Caco-2 (cell line): ENCODE results near the gene ZBTB16. TPM values are rescaled to one million over a fixed set of nuclear protein-coding genes. Genes with fewer than 3 reads are reported as not detected.

Experiments used
- BruUV-seq: library from RNA; stranded (reverse); fragments of 400-500 nt; replicated peaks from 2 replicates; lab custom pipeline; 2021; lab: Mats Ljungman, UMichigan
- CTCF ChIA-PET: fragments of 300-600 bp; sonication (Branson Sonifier 250); formaldehyde crosslinking; loops from one replicate; lab custom pipeline; 2022; ENCODE audit warnings: antibody characterized with exemption; lab: Charles Lee
- POLR2A ChIA-PET: fragments of 300-600 bp; sonication (Branson Sonifier 250); formaldehyde crosslinking; loops from one replicate; lab custom pipeline; 2022; ENCODE audit warnings: antibody characterized with exemption; lab: Charles Lee
- DNase-seq, 2 experiments: peaks; one replicate each; pipeline versions ENCODE4 v3.0.0 to v3.0.0-alpha.2; 2020 to 2022
- H3K27me3 ChIP-seq: replicated peaks from 2 replicates; pipeline ENCODE4 v1.6.0; 2011; ENCODE audit warnings: low read length; ENCODE audit not compliant: control insufficient read depth, insufficient read depth
- H3K36me3 ChIP-seq: 2 replicates; pipeline ENCODE4 v1.5.1; 2011; ENCODE audit warnings: low read length; ENCODE audit not compliant: control insufficient read depth, insufficient read depth
- H3K4me1 ChIP-seq: fragments of 250-450 bp; sonication (Bioruptor Pico); 2 replicates; pipeline ENCODE4 v1.5.1; 2020; ENCODE audit warnings: mild to moderate bottlenecking
- H3K4me3 ChIP-seq: 2 replicates; pipeline ENCODE4 v1.5.1; 2011; ENCODE audit warnings: low read depth, mild to moderate bottlenecking, control low read depth, low read length
- H3K9me3 ChIP-seq: fragments of 250-450 bp; sonication (Bioruptor Pico); 2 replicates; pipeline ENCODE4 v1.5.1; 2020; ENCODE audit warnings: mild to moderate bottlenecking, moderate library complexity
- H3K27ac Mint-ChIP-seq: one replicate; pipeline ENCODE4 v1.8.0; 2022; ENCODE audit warnings: mixed read lengths; ENCODE audit not compliant: unreplicated experiment
- H3K27me3 Mint-ChIP-seq: one replicate; pipeline ENCODE4 v1.8.0; 2022; ENCODE audit warnings: mixed read lengths; ENCODE audit not compliant: insufficient read depth, unreplicated experiment
- H3K36me3 Mint-ChIP-seq: one replicate; pipeline ENCODE4 v1.8.0; 2022; ENCODE audit warnings: mild to moderate bottlenecking, mixed read lengths; ENCODE audit not compliant: insufficient read depth, unreplicated experiment
- H3K4me1 Mint-ChIP-seq: one replicate; pipeline ENCODE4 v1.8.0; 2022; ENCODE audit warnings: low read depth, mixed read lengths; ENCODE audit not compliant: unreplicated experiment
- H3K4me3 Mint-ChIP-seq: one replicate; pipeline ENCODE4 v1.8.0; 2022; ENCODE audit warnings: mild to moderate bottlenecking, moderate library complexity, mixed read lengths; ENCODE audit not compliant: unreplicated experiment
- H3K9me3 Mint-ChIP-seq: one replicate; pipeline ENCODE4 v1.8.0; 2022; ENCODE audit warnings: mixed read lengths; ENCODE audit not compliant: unreplicated experiment
- intact Hi-C: fragments of 100-400 bp; cut with micrococcal nuclease; formaldehyde crosslinking; loops from one replicate; pipeline ENCODE4 v1.10.0; 2022; ENCODE audit not compliant: unreplicated experiment
- total RNA-seq: library from RNA; stranded (reverse); gene quantifications from 2 replicates; pipeline ENCODE4 v1.2.3, GENCODE V29; 2022
- TF ChIP-seq, protein P1 (sequence below), 2 experiments: fragments of 200-600 bp in 1 of 2; IDR thresholded peaks; 1 replicate in 1 of 2; 2 replicates in 1 of 2; pipeline versions ENCODE4 v1.5.1 to v1.8.0; 2011 to 2022; ENCODE audit warnings: antibody characterized with exemption in 1 of 2, control low read depth in 1 of 2, inconsistent platforms in 1 of 2, low read depth in 1 of 2, low read length in 1 of 2, mild to moderate bottlenecking in 1 of 2, moderate library complexity in 1 of 2; ENCODE audit not compliant: insufficient read depth in 1 of 2, severe bottlenecking in 1 of 2, unreplicated experiment in 1 of 2

Gene ZBTB16
- total RNA-seq, 1 experiment from 2014 or later: 12.7 TPM

DNA sequence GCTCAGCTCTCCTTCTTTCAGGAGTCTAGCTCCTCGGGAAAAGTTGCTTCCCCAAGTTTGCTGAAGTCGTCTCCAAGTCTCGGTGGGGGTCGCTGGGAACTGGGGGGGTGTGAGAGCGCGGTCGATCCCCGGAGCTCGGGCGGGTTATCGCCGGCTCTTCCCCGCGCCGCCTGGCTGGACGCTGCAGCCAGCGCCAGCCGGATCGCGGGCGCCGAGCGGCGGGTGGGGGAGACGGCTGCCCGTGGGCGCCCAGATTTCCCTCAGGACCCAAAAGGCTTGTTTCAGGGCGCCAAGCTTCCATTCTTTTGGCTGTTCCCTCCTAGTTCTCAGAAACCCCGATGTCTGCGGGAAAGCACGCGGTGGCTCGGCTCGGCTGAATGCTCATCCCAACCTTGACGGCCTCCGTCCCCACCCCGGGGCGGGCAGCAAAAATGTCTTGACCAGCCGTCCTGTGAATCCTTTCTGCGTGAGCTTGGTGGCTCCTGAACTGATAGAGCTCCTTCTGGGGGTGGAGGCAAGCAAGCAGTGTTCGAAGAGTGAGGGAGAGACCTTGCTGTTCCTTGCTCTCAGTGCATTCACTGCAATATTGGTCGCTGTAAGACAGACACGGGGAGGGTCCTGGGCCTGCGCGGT is 1.7 kb downstream of the ZBTB16 start:
- intact Hi-C loops: loop anchor here (1.0 kb wide), 1 partner anchor 54 kb away; no protein-coding TSS in a partner anchor
- POLR2A ChIA-PET: no interaction called here

DNA sequence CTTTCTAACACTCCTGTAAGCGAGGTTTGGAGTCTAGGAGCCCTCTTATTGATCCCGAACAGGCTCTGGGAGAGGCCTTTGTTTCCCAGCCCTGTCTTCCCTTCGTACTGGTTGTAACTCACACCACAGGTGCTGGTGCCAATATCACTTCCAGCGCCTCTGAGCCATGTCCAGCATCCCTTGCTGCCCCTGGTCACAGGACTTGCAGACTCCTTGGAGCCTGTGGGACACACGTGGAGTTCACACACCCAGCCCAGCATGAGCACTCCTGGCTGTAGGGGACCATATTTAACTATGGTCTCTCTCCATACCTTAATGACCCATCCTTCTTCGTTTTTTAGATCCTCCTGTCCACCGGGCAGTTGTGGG is 2.2 kb downstream of the ZBTB16 start:
- TF ChIP-seq, protein P1, sequence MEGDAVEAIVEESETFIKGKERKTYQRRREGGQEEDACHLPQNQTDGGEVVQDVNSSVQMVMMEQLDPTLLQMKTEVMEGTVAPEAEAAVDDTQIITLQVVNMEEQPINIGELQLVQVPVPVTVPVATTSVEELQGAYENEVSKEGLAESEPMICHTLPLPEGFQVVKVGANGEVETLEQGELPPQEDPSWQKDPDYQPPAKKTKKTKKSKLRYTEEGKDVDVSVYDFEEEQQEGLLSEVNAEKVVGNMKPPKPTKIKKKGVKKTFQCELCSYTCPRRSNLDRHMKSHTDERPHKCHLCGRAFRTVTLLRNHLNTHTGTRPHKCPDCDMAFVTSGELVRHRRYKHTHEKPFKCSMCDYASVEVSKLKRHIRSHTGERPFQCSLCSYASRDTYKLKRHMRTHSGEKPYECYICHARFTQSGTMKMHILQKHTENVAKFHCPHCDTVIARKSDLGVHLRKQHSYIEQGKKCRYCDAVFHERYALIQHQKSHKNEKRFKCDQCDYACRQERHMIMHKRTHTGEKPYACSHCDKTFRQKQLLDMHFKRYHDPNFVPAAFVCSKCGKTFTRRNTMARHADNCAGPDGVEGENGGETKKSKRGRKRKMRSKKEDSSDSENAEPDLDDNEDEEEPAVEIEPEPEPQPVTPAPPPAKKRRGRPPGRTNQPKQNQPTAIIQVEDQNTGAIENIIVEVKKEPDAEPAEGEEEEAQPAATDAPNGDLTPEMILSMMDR (IDR thresholded peaks at IDR 0.05; ENCODE audit: insufficient read depth in 1 of 2, low read depth in 1 of 2, low read length in 1 of 2, severe bottlenecking in 1 of 2, unreplicated experiment in 1 of 2): no peak
- H3K27ac Mint-ChIP-seq: peak overlapping the region; percentile 17
- Histone ChIP-seq H3K27me3 (no peaks in the 10 kb centered on the region), H3K36me3 (peaks cover 3% of the 10 kb centered on the region), H3K4me3 (peak overlapping the region; percentile 78), H3K9me3 (no peaks in the 10 kb centered on the region), H3K4me1 (peaks cover 10% of the 10 kb centered on the region; the same call in 1 of the 2 replicates)
- H3K4me3 Mint-ChIP-seq: peak overlapping the region; percentile 86
- DNase-seq: no peak
- no TSS peak for BruUV-seq
- intact Hi-C loops: loop anchor here (1.0 kb wide), 1 partner anchor 54 kb away; no protein-coding TSS in a partner anchor
- CTCF ChIA-PET: interaction anchor here (1.5 to 2.1 kb wide), 5 partner anchors 53 to 201 kb away, joined by 4 to 9 read pairs (median 6); no protein-coding TSS in a partner anchor
- no peaks in the 10 kb centered on the region for H3K9me3 Mint-ChIP-seq
- H3K27me3 Mint-ChIP-seq: peaks cover 10% of the 10 kb centered on the region
- peaks cover 16% of the 10 kb centered on the region for H3K4me1 Mint-ChIP-seq
- H3K36me3 Mint-ChIP-seq: no peaks in the 10 kb centered on the region
- POLR2A ChIA-PET: no interaction called here

More for the DNA sequence above, 1.7 kb downstream of the ZBTB16 start:
- CTCF ChIA-PET: interaction anchor here (0.6 to 2.2 kb wide), 10 partner anchors 22 to 202 kb away, joined by 3 to 9 read pairs (median 6); no protein-coding TSS in a partner anchor
- Mint-ChIP-seq H3K9me3 (no peaks in the 10 kb centered on the region), H3K4me1 (peaks cover 16% of the 10 kb centered on the region), H3K4me3 (peak overlapping the region; percentile 86), H3K36me3 (no peaks in the 10 kb centered on the region), H3K27ac (peak overlapping the region; percentile 17), H3K27me3 (peaks cover 11% of the 10 kb centered on the region)
- TF ChIP-seq, protein P1 (IDR thresholded peaks at IDR 0.05; ENCODE audit: insufficient read depth in 1 of 2, low read depth in 1 of 2, low read length in 1 of 2, severe bottlenecking in 1 of 2, unreplicated experiment in 1 of 2): no peak
- no TSS peak for BruUV-seq
- Histone ChIP-seq H3K9me3 (no peaks in the 10 kb centered on the region), H3K36me3 (peaks cover 3% of the 10 kb centered on the region), H3K4me1 (peaks cover 10% of the 10 kb centered on the region; the same call in 1 of the 2 replicates), H3K4me3 (peak overlapping the region; percentile 78), H3K27me3 (no peaks in the 10 kb centered on the region)
- peak in 1 of 2 experiments; percentile 69 for DNase-seq

DNA sequence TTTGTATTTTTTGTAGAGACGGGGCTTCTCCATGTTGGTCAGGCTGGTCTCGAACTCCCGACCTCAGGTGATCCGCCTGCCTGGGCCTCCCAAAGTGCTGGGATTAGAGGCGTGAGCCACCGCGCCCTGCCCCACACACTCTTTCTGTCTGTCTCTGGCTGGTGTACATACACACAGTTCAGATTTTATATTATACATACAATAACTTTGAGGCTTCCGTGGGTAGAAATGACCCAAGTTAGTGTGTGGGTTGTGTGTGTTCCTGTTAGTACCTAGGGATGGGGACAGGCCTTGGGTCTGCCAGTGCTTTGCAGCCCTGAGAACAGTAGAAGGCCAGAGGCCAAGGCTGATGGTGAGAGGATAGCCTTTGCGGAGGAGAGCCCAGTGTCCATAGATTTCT is 2.8 kb downstream of the ZBTB16 start:
- Mint-ChIP-seq H3K27ac (no peak overlapping the region), H3K27me3 (peaks cover 7% of the 10 kb centered on the region), H3K9me3 (no peaks in the 10 kb centered on the region), H3K4me3 (peak overlapping the region; percentile 86), H3K36me3 (no peaks in the 10 kb centered on the region), H3K4me1 (peaks cover 16% of the 10 kb centered on the region)
- Histone ChIP-seq H3K36me3 (peaks cover 3% of the 10 kb centered on the region), H3K9me3 (no peaks in the 10 kb centered on the region), H3K4me3 (no peak overlapping the region), H3K4me1 (peaks cover 10% of the 10 kb centered on the region; the same call in 1 of the 2 replicates), H3K27me3 (no peaks in the 10 kb centered on the region)
- intact Hi-C loops: no loop called here
- DNase-seq: no peak
- no TSS peak for BruUV-seq
- ChIA-PET CTCF (interaction anchor here (0.7 to 2.1 kb wide), 2 partner anchors 117 to 231 kb away, joined by 3 to 4 read pairs; no protein-coding TSS in a partner anchor), POLR2A (no interaction called here)
- TF ChIP-seq, protein P1 (IDR thresholded peaks at IDR 0.05; ENCODE audit: insufficient read depth in 1 of 2, low read depth in 1 of 2, low read length in 1 of 2, severe bottlenecking in 1 of 2, unreplicated experiment in 1 of 2): no peak
